Measurements from ENCODE around the gene IMMP2L. TPM values are rescaled to one million over a fixed set of nuclear protein-coding genes. Genes with fewer than 3 reads are reported as not detected.

The IMMP2L gene
- total RNA-seq, 2 donors from 2014 or later = 10.5 to 17.4 TPM

DNA sequence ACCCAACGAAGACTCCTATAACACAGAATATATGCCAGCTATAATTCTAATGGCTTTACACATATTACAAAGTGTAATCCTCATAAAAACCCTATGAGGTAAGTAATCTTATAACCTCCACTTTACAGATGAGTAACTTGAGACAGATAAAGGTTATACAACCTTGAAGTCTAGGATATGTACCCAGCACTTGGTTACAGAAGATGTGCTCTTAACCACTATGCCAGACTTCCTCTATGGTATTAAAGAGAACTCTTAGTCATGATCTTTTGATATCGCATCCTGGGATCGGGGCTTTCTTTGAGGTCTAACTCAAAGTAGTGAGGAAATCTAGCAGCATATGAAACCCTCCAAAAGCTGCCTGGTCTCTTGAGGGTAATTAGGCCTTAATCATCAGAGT is 790.6 kb downstream of the IMMP2L start:
- ATAC-seq (no peak), DNase-seq (no peak)
- H3K4me3 ChIP-seq = no peak overlapping the region
- H3K9me3 ChIP-seq = no peaks in the 10 kb centered on the region
- H3K36me3 ChIP-seq (replicated peaks in 1 of 2; ENCODE audit: insufficient read depth in 1 of 2, low read depth in 2 of 2) = no peaks in the 10 kb centered on the region
- WGBS, 2 donors = 92 to 98% methylated on average over 3 of the region's 3 CpGs
- intact Hi-C loops (cut with DNase I) = no loop called here
- no peak for TF ChIP-seq POLR2A (IDR thresholded peaks at IDR 0.05)
- TF ChIP-seq, protein P1, sequence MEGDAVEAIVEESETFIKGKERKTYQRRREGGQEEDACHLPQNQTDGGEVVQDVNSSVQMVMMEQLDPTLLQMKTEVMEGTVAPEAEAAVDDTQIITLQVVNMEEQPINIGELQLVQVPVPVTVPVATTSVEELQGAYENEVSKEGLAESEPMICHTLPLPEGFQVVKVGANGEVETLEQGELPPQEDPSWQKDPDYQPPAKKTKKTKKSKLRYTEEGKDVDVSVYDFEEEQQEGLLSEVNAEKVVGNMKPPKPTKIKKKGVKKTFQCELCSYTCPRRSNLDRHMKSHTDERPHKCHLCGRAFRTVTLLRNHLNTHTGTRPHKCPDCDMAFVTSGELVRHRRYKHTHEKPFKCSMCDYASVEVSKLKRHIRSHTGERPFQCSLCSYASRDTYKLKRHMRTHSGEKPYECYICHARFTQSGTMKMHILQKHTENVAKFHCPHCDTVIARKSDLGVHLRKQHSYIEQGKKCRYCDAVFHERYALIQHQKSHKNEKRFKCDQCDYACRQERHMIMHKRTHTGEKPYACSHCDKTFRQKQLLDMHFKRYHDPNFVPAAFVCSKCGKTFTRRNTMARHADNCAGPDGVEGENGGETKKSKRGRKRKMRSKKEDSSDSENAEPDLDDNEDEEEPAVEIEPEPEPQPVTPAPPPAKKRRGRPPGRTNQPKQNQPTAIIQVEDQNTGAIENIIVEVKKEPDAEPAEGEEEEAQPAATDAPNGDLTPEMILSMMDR (IDR thresholded peaks at IDR 0.05) = no peak
- H3K27me3 ChIP-seq = no peaks in the 10 kb centered on the region
- H3K4me1 ChIP-seq = peaks cover 6% of the 10 kb centered on the region
- no peak overlapping the region for H3K27ac ChIP-seq

GRCh38 chr7:110767550-110768110 is 794.7 kb downstream of the IMMP2L start:
- peaks cover 6% of the 10 kb centered on the region for H3K4me1 ChIP-seq
- DNase-seq (no peak), ATAC-seq (no peak)
- intact Hi-C loops (cut with DNase I) = no loop called here
- H3K27me3 ChIP-seq = no peaks in the 10 kb centered on the region
- H3K36me3 ChIP-seq (replicated peaks in 1 of 2; ENCODE audit: insufficient read depth in 1 of 2, low read depth in 2 of 2) = no peaks in the 10 kb centered on the region
- WGBS, 2 donors = 22 to 30% methylated on average over 3 of the region's 3 CpGs
- TF ChIP-seq POLR2A (IDR thresholded peaks at IDR 0.05) = no peak
- TF ChIP-seq, protein P1 (IDR thresholded peaks at IDR 0.05) = no peak
- H3K4me3 ChIP-seq = no peak overlapping the region
- H3K9me3 ChIP-seq = no peaks in the 10 kb centered on the region
- H3K27ac ChIP-seq = peak overlapping the region in 1 of 4 donors; percentile 23

DNA sequence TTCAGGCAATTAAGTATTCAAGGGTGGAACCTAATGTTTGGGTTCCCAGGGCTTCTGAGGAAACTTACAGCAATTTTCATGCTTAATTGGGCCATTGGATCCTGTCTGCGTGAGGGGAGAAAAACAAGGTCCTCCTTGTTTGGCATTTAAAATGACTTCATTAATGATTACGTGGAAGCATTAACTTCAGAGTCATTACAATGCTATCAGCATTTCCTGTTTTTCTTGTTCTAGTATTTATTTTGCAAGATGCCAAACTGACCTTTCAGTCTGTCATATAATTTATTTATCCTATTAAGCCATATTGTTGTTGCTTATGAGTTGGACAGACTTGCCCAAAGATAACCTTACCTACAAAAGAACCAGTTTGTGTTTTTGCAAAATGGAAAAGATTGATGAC is 795.4 kb downstream of the IMMP2L start:
- no peak for TF ChIP-seq POLR2A (IDR thresholded peaks at IDR 0.05)
- TF ChIP-seq, protein P1 (IDR thresholded peaks at IDR 0.05) = no peak
- Histone ChIP-seq H3K4me3 (no peak overlapping the region), H3K4me1 (peaks cover 6% of the 10 kb centered on the region), H3K9me3 (no peaks in the 10 kb centered on the region), H3K36me3 (replicated peaks in 1 of 2; ENCODE audit: insufficient read depth in 1 of 2, low read depth in 2 of 2) (no peaks in the 10 kb centered on the region), H3K27me3 (no peaks in the 10 kb centered on the region), H3K27ac (peak overlapping the region in 1 of 4 donors; percentile 43)
- no peak for DNase-seq
- ATAC-seq = peak; percentile 59
- WGBS, 2 donors = 41 to 48% methylated on average over 2 of the region's 2 CpGs
- intact Hi-C loops (cut with DNase I) = no loop called here

- Histone ChIP-seq H3K9me3 (no peaks in the 10 kb centered on the region), H3K4me1 (peaks cover 6% of the 10 kb centered on the region), H3K36me3 (replicated peaks in 1 of 2; ENCODE audit: insufficient read depth in 1 of 2, low read depth in 2 of 2) (no peaks in the 10 kb centered on the region), H3K27ac (no peak overlapping the region), H3K4me3 (no peak overlapping the region), H3K27me3 (no peaks in the 10 kb centered on the region)
- no peak for ATAC-seq
- 90 to 93% methylated on average over 3 of the region's 3 CpGs for WGBS, 2 donors
- intact Hi-C loops (cut with DNase I) = no loop called here
- DNase-seq = no peak
- no peak for TF ChIP-seq POLR2A (IDR thresholded peaks at IDR 0.05)
- TF ChIP-seq, protein P1 (IDR thresholded peaks at IDR 0.05) = no peak
Observed at GRCh38 chr7:110764852-110765251, 797.4 kb downstream of the IMMP2L start.

- TF ChIP-seq POLR2A (IDR thresholded peaks at IDR 0.05) = no peak
- TF ChIP-seq, protein P1 (IDR thresholded peaks at IDR 0.05) = no peak
- H3K4me1 ChIP-seq = peaks cover 5% of the 10 kb centered on the region
- H3K4me3 ChIP-seq = no peak overlapping the region
- intact Hi-C loops (cut with DNase I) = no loop called here
- H3K9me3 ChIP-seq = no peaks in the 10 kb centered on the region
- no peak for ATAC-seq
- no peaks in the 10 kb centered on the region for H3K27me3 ChIP-seq
- 52 to 62% methylated on average over 2 of the region's 2 CpGs for WGBS, 2 donors
- DNase-seq = no peak
- no peaks in the 10 kb centered on the region for H3K36me3 ChIP-seq (replicated peaks in 1 of 2; ENCODE audit: insufficient read depth in 1 of 2, low read depth in 2 of 2)
- H3K27ac ChIP-seq = no peak overlapping the region
Observed at GRCh38 chr7:110762546-110763225, 799.6 kb downstream of the IMMP2L start.

Data from body of pancreas (tissue), 4 donors.